OCI-LY3 (cell line): ENCODE measurements around the gene ERC1.

ENCODE experiments used
- H2AFZ ChIP-seq: fragments of 200-600, 300-600 bp; shearing (Covaris generic); 2 replicates; pipeline ENCODE4 v1.6.0; 2014; ENCODE audit warnings: antibody characterized with exemption, low read depth, low read length
- H3K27ac ChIP-seq: fragments of 200-600, 300-600 bp; sonication (generic); 2 replicates; pipeline ENCODE4 v1.5.1; 2014; ENCODE audit warnings: mild to moderate bottlenecking, low read length, moderate library complexity, mixed read lengths
- H3K27me3 ChIP-seq: fragments of 200-600, 300-600 bp; sonication (generic); 2 replicates; pipeline ENCODE4 v1.6.1; 2014; ENCODE audit warnings: low read depth, low read length, mixed read lengths
- H3K36me3 ChIP-seq: fragments of 200-600, 300-600 bp; sonication (generic); replicated peaks from 2 replicates; pipeline ENCODE3; 2014; ENCODE audit warnings: low read depth, low read length, mixed read lengths
- H3K4me1 ChIP-seq: fragments of 300-600, 200-600 bp; sonication (generic); 2 replicates; pipeline ENCODE4 v1.6.1; 2014; ENCODE audit warnings: low read length, mixed read lengths
- H3K4me2 ChIP-seq: fragments of 200-600, 300-600 bp; sonication (generic); 2 replicates; pipeline ENCODE4 v1.6.1; 2014; ENCODE audit warnings: low read length, mixed read lengths
- H3K4me3 ChIP-seq: fragments of 300-600, 200-600 bp; sonication (generic); 2 replicates; pipeline ENCODE4 v1.5.1; 2014; ENCODE audit warnings: antibody characterized with exemption, mild to moderate bottlenecking, low read length, moderate library complexity
- H3K79me2 ChIP-seq: fragments of 300-600, 200-600 bp; shearing (Covaris generic); 2 replicates; pipeline ENCODE4 v1.6.1; 2014; ENCODE audit warnings: mild to moderate bottlenecking, low read length, mixed read lengths
- H3K9ac ChIP-seq: fragments of 300-600, 200-600 bp; shearing (Covaris generic); 2 replicates; pipeline ENCODE4 v1.6.0; 2014; ENCODE audit warnings: mild to moderate bottlenecking, low read length, moderate library complexity
- H3K9me3 ChIP-seq: fragments of 200-600, 300-600 bp; shearing (Covaris generic); 2 replicates; pipeline ENCODE4 v1.6.1; 2014; ENCODE audit warnings: low read length, mixed read lengths; ENCODE audit not compliant: insufficient read depth
- H4K20me1 ChIP-seq: fragments of 200-600, 300-600 bp; sonication (generic); 2 replicates; pipeline ENCODE4 v1.6.1; 2016; ENCODE audit warnings: low read length, mixed read lengths; ENCODE audit not compliant: insufficient read depth
- EZH2phosphoT487 ChIP-seq: fragments of 200-600 bp; shearing (Covaris generic); IDR thresholded peaks from 2 replicates; pipeline ENCODE4 v1.6.1; 2018; ENCODE audit warnings: antibody characterized with exemption, mixed run types, low read depth
- TF ChIP-seq, protein P1 (sequence below): fragments of 200-600, 300-600 bp; sonication (generic); IDR thresholded peaks from 2 replicates; pipeline ENCODE4 v1.5.1; 2014; ENCODE audit warnings: antibody characterized with exemption, low read length, low read depth

ERC1 gene

GRCh38 chr12:1007994-1008393 is 17.0 kb downstream of the ERC1 start:
- Histone ChIP-seq H2AFZ (no peak overlapping the region), H3K4me1 (no peaks in the 10 kb centered on the region), H3K9me3 (no peaks in the 10 kb centered on the region), H3K36me3 (no peaks in the 10 kb centered on the region), H3K27me3 (no peaks in the 10 kb centered on the region), H3K27ac (no peak overlapping the region), H3K9ac (no peak overlapping the region), H3K4me3 (no peak overlapping the region), H3K4me2 (no peak overlapping the region), H3K79me2 (no peaks in the 10 kb centered on the region), H4K20me1 (peaks cover 8% of the 10 kb centered on the region)
- TF ChIP-seq, protein P1, sequence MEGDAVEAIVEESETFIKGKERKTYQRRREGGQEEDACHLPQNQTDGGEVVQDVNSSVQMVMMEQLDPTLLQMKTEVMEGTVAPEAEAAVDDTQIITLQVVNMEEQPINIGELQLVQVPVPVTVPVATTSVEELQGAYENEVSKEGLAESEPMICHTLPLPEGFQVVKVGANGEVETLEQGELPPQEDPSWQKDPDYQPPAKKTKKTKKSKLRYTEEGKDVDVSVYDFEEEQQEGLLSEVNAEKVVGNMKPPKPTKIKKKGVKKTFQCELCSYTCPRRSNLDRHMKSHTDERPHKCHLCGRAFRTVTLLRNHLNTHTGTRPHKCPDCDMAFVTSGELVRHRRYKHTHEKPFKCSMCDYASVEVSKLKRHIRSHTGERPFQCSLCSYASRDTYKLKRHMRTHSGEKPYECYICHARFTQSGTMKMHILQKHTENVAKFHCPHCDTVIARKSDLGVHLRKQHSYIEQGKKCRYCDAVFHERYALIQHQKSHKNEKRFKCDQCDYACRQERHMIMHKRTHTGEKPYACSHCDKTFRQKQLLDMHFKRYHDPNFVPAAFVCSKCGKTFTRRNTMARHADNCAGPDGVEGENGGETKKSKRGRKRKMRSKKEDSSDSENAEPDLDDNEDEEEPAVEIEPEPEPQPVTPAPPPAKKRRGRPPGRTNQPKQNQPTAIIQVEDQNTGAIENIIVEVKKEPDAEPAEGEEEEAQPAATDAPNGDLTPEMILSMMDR: no peak
- TF ChIP-seq EZH2phosphoT487: no peak

GRCh38 chr12:1011091-1011490 is 20.1 kb downstream of the ERC1 start:
- Histone ChIP-seq H4K20me1 (no peaks in the 10 kb centered on the region), H3K4me1 (peaks cover 6% of the 10 kb centered on the region; the same call in 1 of the 2 replicates), H3K4me3 (no peak overlapping the region), H2AFZ (no peak overlapping the region), H3K9ac (no peak overlapping the region), H3K36me3 (no peaks in the 10 kb centered on the region), H3K4me2 (no peak overlapping the region), H3K9me3 (no peaks in the 10 kb centered on the region), H3K27me3 (no peaks in the 10 kb centered on the region), H3K79me2 (no peaks in the 10 kb centered on the region), H3K27ac (no peak overlapping the region)
- TF ChIP-seq EZH2phosphoT487: no peak
- TF ChIP-seq, protein P1: no peak

- H4K20me1 ChIP-seq: no peaks in the 10 kb centered on the region
- no peak for TF ChIP-seq EZH2phosphoT487
- TF ChIP-seq, protein P1: no peak
- H3K79me2 ChIP-seq: no peaks in the 10 kb centered on the region
Measured at GRCh38 chr12:1013618-1014489, 22.8 kb downstream of the ERC1 start.

GRCh38 chr12:1019283-1019682 is 28.3 kb downstream of the ERC1 start:
- Histone ChIP-seq H3K27ac (no peak overlapping the region), H4K20me1 (no peaks in the 10 kb centered on the region), H2AFZ (no peak overlapping the region), H3K79me2 (no peaks in the 10 kb centered on the region), H3K4me1 (peaks cover under 1% of the 10 kb centered on the region; the same call in 1 of the 2 replicates), H3K9me3 (no peaks in the 10 kb centered on the region), H3K36me3 (peaks cover 11% of the 10 kb centered on the region), H3K27me3 (no peaks in the 10 kb centered on the region), H3K4me3 (no peak overlapping the region), H3K4me2 (no peak overlapping the region), H3K9ac (no peak overlapping the region)
- TF ChIP-seq, protein P1: no peak
- TF ChIP-seq EZH2phosphoT487: no peak

More at GRCh38 chr12:1013618-1014489, 22.8 kb downstream of the ERC1 start:
- Histone ChIP-seq H3K4me2 (no peak overlapping the region), H3K27me3 (no peaks in the 10 kb centered on the region), H3K9ac (no peak overlapping the region), H3K4me1 (peaks cover 6% of the 10 kb centered on the region; the same call in 1 of the 2 replicates), H2AFZ (no peak overlapping the region), H3K4me3 (no peak overlapping the region), H3K27ac (no peak overlapping the region), H3K36me3 (no peaks in the 10 kb centered on the region), H3K9me3 (no peaks in the 10 kb centered on the region)
